Activated naive CD8-positive, alpha-beta T cell treated with anti-CD3 and anti-CD28 coated beads, Interleukin-2, amount 50 U/mL, for 24 hours (primary cell): Measurements from ENCODE around the gene GSE1.
A peak's percentile ranks its signal among the peaks of the same experiment; 100 is the strongest.

Experiments used
- ATAC-seq: fragments of 150-1000 bp; cut with Tn5 transposase; one replicate; pipeline ENCODE4 v1.10.0; 2021
- DNase-seq: peaks from one replicate; pipeline ENCODE4 v3.0.0; 2021
- H3K27ac Mint-ChIP-seq: one replicate; pipeline ENCODE4 v1.8.0; 2021; ENCODE audit warnings: mild to moderate bottlenecking, mixed read lengths
- H3K27me3 Mint-ChIP-seq: one replicate; pipeline ENCODE4 v1.8.0; 2021; ENCODE audit warnings: mixed read lengths
- H3K36me3 Mint-ChIP-seq: one replicate; pipeline ENCODE4 v1.8.0; 2021; ENCODE audit warnings: low read depth, mixed read lengths
- H3K4me1 Mint-ChIP-seq: one replicate; pipeline ENCODE4 v1.8.0; 2021; ENCODE audit warnings: mixed read lengths
- H3K4me3 Mint-ChIP-seq: one replicate; pipeline ENCODE4 v1.8.0; 2021; ENCODE audit warnings: mild to moderate bottlenecking, moderate library complexity, mixed read lengths
- H3K9me3 Mint-ChIP-seq: one replicate; pipeline ENCODE4 v1.8.0; 2021; ENCODE audit warnings: mixed read lengths

GSE1 gene

GRCh38 chr16:85612801-85613603 lies at the start of gene GSE1:
TSS of gene GSE1 (plus strand) at chr16:85613322. CDS start at chr16:85613392, 70 bp downstream.
- Mint-ChIP-seq H3K9me3 (no peaks in the 10 kb centered on the region), H3K4me1 (peaks cover 61% of the 10 kb centered on the region), H3K4me3 (peak within 1 kb of the TSS; percentile 52), H3K36me3 (no peaks in the 10 kb centered on the region), H3K27ac (no peak within 1 kb of the TSS), H3K27me3 (no peaks in the 10 kb centered on the region)
- ATAC-seq (peak; percentile 17), DNase-seq (peak; percentile 77)

- H3K27ac Mint-ChIP-seq: peak overlapping the region; percentile 59
- peaks cover 2% of the 10 kb centered on the region for H3K36me3 Mint-ChIP-seq
- H3K9me3 Mint-ChIP-seq: no peaks in the 10 kb centered on the region
- H3K4me1 Mint-ChIP-seq: peaks cover 55% of the 10 kb centered on the region
- ATAC-seq: no peak
- H3K27me3 Mint-ChIP-seq: no peaks in the 10 kb centered on the region
- DNase-seq: no peak
- H3K4me3 Mint-ChIP-seq: peak overlapping the region; percentile 22
These were observed 49.4 kb upstream of the GSE1 start for GRCh38 chr16:85563515-85564276.

- peaks cover 2% of the 10 kb centered on the region for H3K36me3 Mint-ChIP-seq
- peak overlapping the region; percentile 22 for H3K4me3 Mint-ChIP-seq
- ATAC-seq (peak; percentile 78), DNase-seq (peak; percentile 75)
- H3K27ac Mint-ChIP-seq: peak overlapping the region; percentile 59
- H3K27me3 Mint-ChIP-seq: no peaks in the 10 kb centered on the region
- no peaks in the 10 kb centered on the region for H3K9me3 Mint-ChIP-seq
- H3K4me1 Mint-ChIP-seq: peaks cover 58% of the 10 kb centered on the region
These were observed 48.7 kb upstream of the GSE1 start for GRCh38 chr16:85564277-85565051.

GRCh38 chr16:85565340-85565739 lies 47.8 kb upstream of the GSE1 start:
- DNase-seq: no peak
- Mint-ChIP-seq H3K9me3 (no peaks in the 10 kb centered on the region), H3K4me1 (peaks cover 66% of the 10 kb centered on the region), H3K4me3 (no peak overlapping the region), H3K27ac (no peak overlapping the region), H3K36me3 (peaks cover 2% of the 10 kb centered on the region), H3K27me3 (no peaks in the 10 kb centered on the region)
- ATAC-seq: no peak

- Mint-ChIP-seq H3K27ac (no peak overlapping the region), H3K4me1 (peaks cover 71% of the 10 kb centered on the region), H3K4me3 (no peak overlapping the region), H3K27me3 (no peaks in the 10 kb centered on the region), H3K36me3 (peaks cover 2% of the 10 kb centered on the region), H3K9me3 (no peaks in the 10 kb centered on the region)
- no peak for DNase-seq
- ATAC-seq: no peak
These were observed 47.2 kb upstream of the GSE1 start for GRCh38 chr16:85565801-85566526.

GRCh38 chr16:85566561-85567100 lies 46.5 kb upstream of the GSE1 start:
- Mint-ChIP-seq H3K36me3 (peaks cover 2% of the 10 kb centered on the region), H3K4me3 (no peak overlapping the region), H3K4me1 (peaks cover 77% of the 10 kb centered on the region), H3K9me3 (no peaks in the 10 kb centered on the region), H3K27me3 (no peaks in the 10 kb centered on the region), H3K27ac (no peak overlapping the region)
- DNase-seq (no peak), ATAC-seq (no peak)

GRCh38 chr16:85567101-85567866 lies 45.8 kb upstream of the GSE1 start:
- H3K27me3 Mint-ChIP-seq: no peaks in the 10 kb centered on the region
- H3K36me3 Mint-ChIP-seq: peaks cover 2% of the 10 kb centered on the region
- no peak overlapping the region for H3K27ac Mint-ChIP-seq
- no peaks in the 10 kb centered on the region for H3K9me3 Mint-ChIP-seq
- DNase-seq (no peak), ATAC-seq (no peak)
- peaks cover 83% of the 10 kb centered on the region for H3K4me1 Mint-ChIP-seq
- H3K4me3 Mint-ChIP-seq: peak overlapping the region; percentile 4

GRCh38 chr16:85567935-85568334 lies 45.2 kb upstream of the GSE1 start:
- peak overlapping the region; percentile 54 for H3K27ac Mint-ChIP-seq
- no peak for ATAC-seq
- DNase-seq: no peak
- peak overlapping the region; percentile 4 for H3K4me3 Mint-ChIP-seq
- H3K9me3 Mint-ChIP-seq: no peaks in the 10 kb centered on the region
- H3K36me3 Mint-ChIP-seq: peaks cover 2% of the 10 kb centered on the region
- H3K27me3 Mint-ChIP-seq: no peaks in the 10 kb centered on the region
- H3K4me1 Mint-ChIP-seq: peaks cover 82% of the 10 kb centered on the region

- ATAC-seq (no peak), DNase-seq (no peak)
- Mint-ChIP-seq H3K27me3 (no peaks in the 10 kb centered on the region), H3K4me1 (peaks cover 84% of the 10 kb centered on the region), H3K36me3 (peaks cover 2% of the 10 kb centered on the region), H3K9me3 (no peaks in the 10 kb centered on the region), H3K4me3 (no peak overlapping the region), H3K27ac (peak overlapping the region; percentile 54)
These were observed 44.6 kb upstream of the GSE1 start for GRCh38 chr16:85568519-85568918.

GRCh38 chr16:85569039-85569614 lies 44.0 kb upstream of the GSE1 start:
- no peaks in the 10 kb centered on the region for H3K27me3 Mint-ChIP-seq
- DNase-seq: no peak
- peak overlapping the region; percentile 82 for H3K27ac Mint-ChIP-seq
- H3K36me3 Mint-ChIP-seq: peaks cover 2% of the 10 kb centered on the region
- no peak for ATAC-seq
- peaks cover 80% of the 10 kb centered on the region for H3K4me1 Mint-ChIP-seq
- H3K9me3 Mint-ChIP-seq: no peaks in the 10 kb centered on the region
- H3K4me3 Mint-ChIP-seq: peak overlapping the region; percentile 59

GRCh38 chr16:85569615-85570212 lies 43.4 kb upstream of the GSE1 start:
- peak; percentile 65 for DNase-seq
- H3K36me3 Mint-ChIP-seq: peaks cover 2% of the 10 kb centered on the region
- peak overlapping the region; percentile 59 for H3K4me3 Mint-ChIP-seq
- no peaks in the 10 kb centered on the region for H3K9me3 Mint-ChIP-seq
- H3K4me1 Mint-ChIP-seq: peaks cover 78% of the 10 kb centered on the region
- no peaks in the 10 kb centered on the region for H3K27me3 Mint-ChIP-seq
- peak; percentile 53 for ATAC-seq
- peak overlapping the region; percentile 82 for H3K27ac Mint-ChIP-seq

- Mint-ChIP-seq H3K36me3 (peaks cover 2% of the 10 kb centered on the region), H3K27me3 (no peaks in the 10 kb centered on the region), H3K4me3 (peak overlapping the region; percentile 59), H3K9me3 (no peaks in the 10 kb centered on the region), H3K27ac (peak overlapping the region; percentile 82), H3K4me1 (peaks cover 77% of the 10 kb centered on the region)
- DNase-seq (peak; percentile 54), ATAC-seq (peak; percentile 45)
These were observed 42.8 kb upstream of the GSE1 start for GRCh38 chr16:85570213-85570734.
